A549 (cell line): ENCODE measurements around the gene APOL4.

Experiments
- CTCF ChIP-seq: fragments of >200 bp; sonication (Bioruptor Twin); formaldehyde crosslinking; IDR thresholded peaks from 3 replicates; pipeline ENCODE4 v1.5.1; 2016
- FOSL2 ChIP-seq, 2 experiments: fragments of 450-650 bp in 1 of 2; fragments of >200 bp in 1 of 2; sonication (Bioruptor Twin) in 1 of 2; formaldehyde crosslinking; IDR thresholded peaks; 2 replicates each; pipeline versions ENCODE4 v1.5.0 to v1.6.1; 2016 to 2020; ENCODE audit warnings: mild to moderate bottlenecking in 1 of 2, moderate library complexity in 1 of 2
- POLR2A ChIP-seq: IDR thresholded peaks from 2 replicates; pipeline ENCODE4 v1.6.1; 2012; ENCODE audit warnings: mild to moderate bottlenecking, low read length

DNA sequence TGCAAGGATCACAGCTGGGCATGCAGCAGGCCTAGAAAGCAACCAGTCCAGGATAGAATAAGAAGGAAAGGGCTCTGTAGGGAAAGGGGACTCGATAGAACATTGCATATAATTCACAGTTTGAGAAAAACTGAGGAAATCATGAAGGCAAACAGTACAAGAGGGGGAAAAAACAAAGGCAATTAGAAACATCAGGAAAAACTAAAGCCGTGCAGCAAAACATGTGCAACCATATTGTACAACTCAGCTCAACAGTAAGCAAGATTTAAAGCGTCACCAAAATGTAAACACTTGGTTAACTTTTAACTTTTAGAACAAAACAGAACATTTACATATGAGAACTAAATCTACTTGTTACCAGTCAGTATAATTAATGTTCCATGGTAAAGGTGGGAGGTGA is 49.5 kb downstream of the APOL4 start:
- TF ChIP-seq CTCF = no peak
- no peak for TF ChIP-seq FOSL2 (IDR thresholded peaks at IDR 0.05)
- no peak for TF ChIP-seq FOSL2 (CRISPR knock-in tag; IDR thresholded peaks at IDR 0.05)
- TF ChIP-seq POLR2A = no peak
